Measurements from ENCODE around the gene POLH. TPM values are rescaled to one million over a fixed set of nuclear protein-coding genes. Genes with fewer than 3 reads are reported as not detected.

Gene POLH
- total and polyA plus RNA-seq, 2 donors from 2014 or later, result 1.8 to 16.8 TPM

DNA sequence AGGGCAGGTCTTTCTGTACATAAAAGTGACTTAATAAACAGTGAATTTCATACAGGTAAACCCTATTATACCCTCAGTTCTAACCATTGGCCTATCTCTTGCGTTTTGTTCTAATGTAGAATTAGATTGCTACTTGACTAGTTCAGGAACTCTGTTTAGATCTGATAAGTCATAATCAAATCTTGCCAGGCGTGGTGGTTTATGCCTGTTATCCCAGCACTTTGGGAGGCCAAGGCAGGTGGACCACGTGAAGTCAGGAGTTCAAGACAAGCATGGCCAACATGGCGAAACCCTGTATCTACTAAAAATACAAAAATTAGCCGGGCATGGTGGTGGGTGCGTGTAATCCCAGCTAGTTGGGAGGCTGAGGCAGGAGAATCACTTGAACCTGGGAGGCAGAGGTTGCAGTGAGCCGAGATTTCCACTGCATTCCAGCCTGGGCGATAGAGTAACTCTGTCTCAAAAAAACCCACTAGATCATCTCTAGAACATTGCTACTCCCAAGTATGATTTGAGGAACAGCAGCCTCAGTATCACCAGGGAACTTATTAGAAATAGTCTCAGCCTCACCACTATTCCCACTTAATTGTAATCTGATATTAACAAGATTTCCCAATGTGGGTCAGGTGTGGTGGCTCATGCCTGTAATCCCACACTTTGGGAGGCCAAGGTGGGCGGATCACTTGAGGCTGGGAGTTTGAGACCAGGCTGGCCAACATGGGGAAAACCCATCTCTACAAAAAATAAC is 40.9 kb downstream of the POLH start:
- Histone ChIP-seq H3K27ac (ENCODE audit: low read depth in 2 of 2, low read length in 2 of 2) (no peak overlapping the region), H3K4me3 (ENCODE audit: low read length in 3 of 3) (no peak overlapping the region), H3K27me3 (ENCODE audit: control insufficient read depth, insufficient read depth, low read length) (no peaks in the 10 kb centered on the region), H3K9ac (ENCODE audit: low read length in 3 of 3) (no peak overlapping the region), H3K4me1 (ENCODE audit: control insufficient read depth in 2 of 3, insufficient read depth in 2 of 3, low read depth in 1 of 3, low read length in 3 of 3) (no peaks in the 10 kb centered on the region), H3K9me3 (ENCODE audit: control insufficient read depth in 2 of 3, insufficient read depth in 1 of 3, low read length in 3 of 3) (no peaks in the 10 kb centered on the region), H3K36me3 (ENCODE audit: control insufficient read depth in 2 of 3, insufficient read depth in 3 of 3, low read length in 3 of 3) (peaks cover 0 to 27% (median 12%) of the 10 kb centered on the region in 3 donors)
- intact Hi-C loops (cut with DNase I), result no loop called here
- FAIRE-seq, result no peak
- DNase-seq, result no peak
- TF ChIP-seq, protein P1, sequence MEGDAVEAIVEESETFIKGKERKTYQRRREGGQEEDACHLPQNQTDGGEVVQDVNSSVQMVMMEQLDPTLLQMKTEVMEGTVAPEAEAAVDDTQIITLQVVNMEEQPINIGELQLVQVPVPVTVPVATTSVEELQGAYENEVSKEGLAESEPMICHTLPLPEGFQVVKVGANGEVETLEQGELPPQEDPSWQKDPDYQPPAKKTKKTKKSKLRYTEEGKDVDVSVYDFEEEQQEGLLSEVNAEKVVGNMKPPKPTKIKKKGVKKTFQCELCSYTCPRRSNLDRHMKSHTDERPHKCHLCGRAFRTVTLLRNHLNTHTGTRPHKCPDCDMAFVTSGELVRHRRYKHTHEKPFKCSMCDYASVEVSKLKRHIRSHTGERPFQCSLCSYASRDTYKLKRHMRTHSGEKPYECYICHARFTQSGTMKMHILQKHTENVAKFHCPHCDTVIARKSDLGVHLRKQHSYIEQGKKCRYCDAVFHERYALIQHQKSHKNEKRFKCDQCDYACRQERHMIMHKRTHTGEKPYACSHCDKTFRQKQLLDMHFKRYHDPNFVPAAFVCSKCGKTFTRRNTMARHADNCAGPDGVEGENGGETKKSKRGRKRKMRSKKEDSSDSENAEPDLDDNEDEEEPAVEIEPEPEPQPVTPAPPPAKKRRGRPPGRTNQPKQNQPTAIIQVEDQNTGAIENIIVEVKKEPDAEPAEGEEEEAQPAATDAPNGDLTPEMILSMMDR (IDR thresholded peaks at IDR 0.05; ENCODE audit: borderline replicate concordance, extremely low read depth, insufficient read depth), result no peak

DNA sequence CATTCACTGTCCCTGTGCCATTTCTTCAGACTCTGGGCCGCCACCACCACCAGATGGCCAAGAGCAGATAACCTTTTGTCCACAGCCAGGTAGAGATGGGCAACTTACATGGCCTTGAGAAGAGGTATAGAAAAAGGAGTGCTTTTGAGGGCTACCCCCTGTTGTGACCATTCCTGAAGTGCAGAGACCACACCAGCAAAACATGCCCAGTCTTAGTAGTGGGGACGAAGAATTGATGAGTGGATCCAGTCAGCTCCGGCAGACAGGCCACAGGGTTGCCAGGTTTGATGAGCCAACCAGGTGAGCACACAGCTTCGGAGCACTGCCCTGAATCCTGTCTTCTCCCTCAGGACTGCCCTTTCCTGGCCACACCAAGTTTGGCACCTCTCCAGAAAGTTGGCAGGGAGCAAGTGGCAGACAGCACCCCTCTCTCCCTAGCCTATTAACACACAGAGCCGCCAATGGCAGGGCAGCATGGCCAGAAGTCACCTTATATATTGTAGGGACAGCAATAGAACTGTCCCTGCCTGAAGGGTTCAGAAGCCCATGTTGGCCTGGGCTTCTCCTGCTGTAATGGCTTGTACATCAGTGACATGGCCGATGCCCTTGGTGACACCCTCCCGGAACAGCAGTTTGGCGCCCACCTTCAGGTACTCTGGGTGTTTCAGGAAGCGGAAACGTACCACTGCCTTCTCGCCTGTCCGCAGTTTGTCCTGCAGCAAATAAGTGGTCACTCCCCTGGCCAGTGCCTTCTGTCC is 45.3 kb downstream of the POLH start:
- DNase-seq (no peak), FAIRE-seq (no peak)
- TF ChIP-seq, protein P1 (IDR thresholded peaks at IDR 0.05; ENCODE audit: borderline replicate concordance, extremely low read depth, insufficient read depth), result no peak
- no peaks in the 10 kb centered on the region for H3K9me3 ChIP-seq (ENCODE audit: control insufficient read depth in 2 of 3, insufficient read depth in 1 of 3, low read length in 3 of 3)
- no peak overlapping the region for H3K9ac ChIP-seq (ENCODE audit: low read length in 3 of 3)
- H3K27ac ChIP-seq (ENCODE audit: low read depth in 2 of 2, low read length in 2 of 2), result no peak overlapping the region
- intact Hi-C loops (cut with DNase I), result no loop called here
- H3K36me3 ChIP-seq (ENCODE audit: control insufficient read depth in 2 of 3, insufficient read depth in 3 of 3, low read length in 3 of 3), result peaks cover 0 to 33% (median 28%) of the 10 kb centered on the region in 3 donors
- H3K27me3 ChIP-seq (ENCODE audit: control insufficient read depth, insufficient read depth, low read length), result no peaks in the 10 kb centered on the region
- H3K4me1 ChIP-seq (ENCODE audit: control insufficient read depth in 2 of 3, insufficient read depth in 2 of 3, low read depth in 1 of 3, low read length in 3 of 3), result no peaks in the 10 kb centered on the region
- H3K4me3 ChIP-seq (ENCODE audit: low read length in 3 of 3), result no peak overlapping the region

DNA sequence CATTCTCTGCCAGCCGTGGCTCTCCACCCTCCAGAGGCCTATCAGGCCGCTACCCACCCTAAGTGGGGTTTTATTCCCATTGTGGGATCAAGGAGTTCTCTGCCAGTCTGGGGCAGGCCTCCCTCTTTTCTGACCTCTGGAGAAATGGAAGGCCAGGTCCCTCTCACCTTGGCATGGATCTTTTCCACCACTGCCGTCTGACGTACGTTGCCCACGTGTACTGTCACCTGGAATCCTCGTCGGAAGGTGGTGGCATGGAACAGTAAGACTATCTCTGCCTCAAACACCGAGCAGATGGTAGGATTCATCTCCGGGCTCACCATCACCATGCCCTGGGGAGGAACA is 45.8 kb downstream of the POLH start:
- H3K27me3 ChIP-seq (ENCODE audit: control insufficient read depth, insufficient read depth, low read length), result no peaks in the 10 kb centered on the region
- H3K4me1 ChIP-seq (ENCODE audit: control insufficient read depth in 2 of 3, insufficient read depth in 2 of 3, low read depth in 1 of 3, low read length in 3 of 3), result peaks cover 0 to 1% (median under 1%) of the 10 kb centered on the region in 3 donors
- H3K36me3 ChIP-seq (ENCODE audit: control insufficient read depth in 2 of 3, insufficient read depth in 3 of 3, low read length in 3 of 3), result peaks cover 0 to 33% (median 28%) of the 10 kb centered on the region in 3 donors
- DNase-seq, result no peak
- no peak overlapping the region for H3K4me3 ChIP-seq (ENCODE audit: low read length in 3 of 3)
- intact Hi-C loops (cut with DNase I), result no loop called here
- no peak for FAIRE-seq
- H3K27ac ChIP-seq (ENCODE audit: low read depth in 2 of 2, low read length in 2 of 2), result no peak overlapping the region
- H3K9ac ChIP-seq (ENCODE audit: low read length in 3 of 3), result no peak overlapping the region
- H3K9me3 ChIP-seq (ENCODE audit: control insufficient read depth in 2 of 3, insufficient read depth in 1 of 3, low read length in 3 of 3), result no peaks in the 10 kb centered on the region
- TF ChIP-seq, protein P1 (IDR thresholded peaks at IDR 0.05; ENCODE audit: borderline replicate concordance, extremely low read depth, insufficient read depth), result no peak
